Stimulated activated CD4-positive, alpha-beta T cell treated with anti-CD3 and anti-CD28 coated beads, TNF-alpha, amount 100 ng/mL, for 48 hours (primary cell): Measurements from ENCODE around the gene TRPM4.
A peak's percentile ranks its signal among the peaks of the same experiment; 100 is the strongest.
"Not testable (repeated sequence)": the region's sequence is repeated elsewhere in the genome, so short reads cannot be mapped to it uniquely, and the experiment has no call there.

Experiments used
- DNase-seq, 3 donors: peaks; one replicate each; pipeline ENCODE4 v3.0.0-alpha.2; 2020; ENCODE audit warnings: low read depth in 3 of 3

Gene TRPM4

DNA sequence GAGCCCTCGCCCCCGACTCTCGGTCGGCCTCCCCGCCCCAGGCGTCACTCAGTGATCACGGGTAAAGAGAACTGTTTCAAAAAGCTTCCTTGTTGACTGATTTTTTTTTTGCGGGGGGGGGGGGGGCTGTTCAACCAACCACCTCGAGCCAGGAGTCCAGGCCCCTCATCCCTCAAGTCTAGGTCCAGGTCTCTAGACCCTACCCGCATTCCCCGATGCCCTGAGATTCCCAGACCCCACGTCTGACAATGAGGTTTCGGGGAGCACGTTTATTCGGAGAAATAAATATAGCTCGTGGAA, 6.7 kb upstream of the TRPM4 start:
- DNase-seq: no peak

- DNase-seq: peak in 1 of 3 donors; percentile 29
Observed at GRCh38 chr19:49151267-49152118, 6.1 kb upstream of the TRPM4 start.

GRCh38 chr19:49152119-49152550, 5.5 kb upstream of the TRPM4 start:
- no peak for DNase-seq

- DNase-seq: no peak
Observed at GRCh38 chr19:49153167-49153809, 4.3 kb upstream of the TRPM4 start.

GRCh38 chr19:49154279-49154678, 3.3 kb upstream of the TRPM4 start:
- no peak for DNase-seq

- no peak for DNase-seq
Observed at GRCh38 chr19:49155005-49155819, 2.4 kb upstream of the TRPM4 start, which contains the start of gene HRC. HRC (minus strand) TSS chr19:49155396; CDS start chr19:49155237, 159 bp downstream.

GRCh38 chr19:49155820-49156346, 1.7 kb upstream of the TRPM4 start:
- no peak for DNase-seq

GRCh38 chr19:49160450-49161189, 3.0 kb downstream of the TRPM4 start:
- DNase-seq: no peak

GRCh38 chr19:49161987-49162386, 4.4 kb downstream of the TRPM4 start:
- no peak for DNase-seq

GRCh38 chr19:49165111-49165750, 7.6 kb downstream of the TRPM4 start:
- no peak for DNase-seq

DNA sequence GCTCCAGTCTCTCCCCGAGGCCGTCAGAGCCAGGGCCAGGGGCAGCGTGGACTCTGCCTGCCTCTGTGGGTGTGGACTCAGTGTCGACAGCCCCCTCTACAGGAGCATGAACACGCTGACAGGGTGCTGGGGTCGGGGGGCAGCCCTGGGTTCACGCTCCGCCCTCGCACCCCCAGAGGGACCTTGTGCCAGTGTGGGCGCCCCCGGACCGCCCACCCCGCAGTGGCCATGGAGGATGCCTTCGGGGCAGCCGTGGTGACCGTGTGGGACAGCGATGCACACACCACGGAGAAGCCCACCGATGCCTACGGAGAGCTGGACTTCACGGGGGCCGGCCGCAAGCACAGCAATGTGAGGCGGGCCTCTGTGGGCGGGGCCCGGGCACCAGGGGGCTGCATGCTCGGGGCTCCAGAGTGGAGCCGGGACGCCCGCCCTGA, 8.3 kb downstream of the TRPM4 start:
- no peak for DNase-seq

DNA sequence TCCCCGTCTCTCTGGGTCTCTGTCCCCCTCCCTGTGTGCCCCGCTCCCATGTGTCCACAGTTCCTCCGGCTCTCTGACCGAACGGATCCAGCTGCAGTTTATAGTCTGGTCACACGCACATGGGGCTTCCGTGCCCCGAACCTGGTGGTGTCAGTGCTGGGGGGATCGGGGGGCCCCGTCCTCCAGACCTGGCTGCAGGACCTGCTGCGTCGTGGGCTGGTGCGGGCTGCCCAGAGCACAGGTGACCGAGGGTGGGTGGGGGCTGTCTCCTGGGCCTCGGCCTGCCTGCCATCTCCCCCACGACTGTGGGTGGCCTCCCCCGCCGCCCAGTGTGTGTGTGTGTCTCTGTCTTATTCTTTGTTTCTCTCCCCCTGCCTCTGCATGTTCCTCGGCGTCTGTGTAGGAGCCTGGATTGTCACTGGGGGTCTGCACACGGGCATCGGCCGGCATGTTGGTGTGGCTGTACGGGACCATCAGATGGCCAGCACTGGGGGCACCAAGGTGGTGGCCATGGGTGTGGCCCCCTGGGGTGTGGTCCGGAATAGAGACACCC, 10.3 kb downstream of the TRPM4 start:
- DNase-seq: no peak

DNA sequence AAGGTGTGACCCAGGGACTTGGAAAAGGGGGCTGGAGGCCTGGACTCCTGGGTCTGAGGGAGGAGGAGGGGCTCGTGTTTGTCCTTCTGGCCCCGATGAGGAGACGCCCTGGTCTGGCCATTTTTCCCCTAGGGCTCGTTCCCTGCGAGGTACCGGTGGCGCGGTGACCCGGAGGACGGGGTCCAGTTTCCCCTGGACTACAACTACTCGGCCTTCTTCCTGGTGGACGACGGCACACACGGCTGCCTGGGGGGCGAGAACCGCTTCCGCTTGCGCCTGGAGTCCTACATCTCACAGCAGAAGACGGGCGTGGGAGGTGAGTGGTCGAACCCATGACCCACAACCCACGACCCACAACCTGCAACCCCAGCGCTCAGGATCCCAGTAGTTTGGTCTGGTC, 10.8 kb downstream of the TRPM4 start:
- DNase-seq: no peak

DNA sequence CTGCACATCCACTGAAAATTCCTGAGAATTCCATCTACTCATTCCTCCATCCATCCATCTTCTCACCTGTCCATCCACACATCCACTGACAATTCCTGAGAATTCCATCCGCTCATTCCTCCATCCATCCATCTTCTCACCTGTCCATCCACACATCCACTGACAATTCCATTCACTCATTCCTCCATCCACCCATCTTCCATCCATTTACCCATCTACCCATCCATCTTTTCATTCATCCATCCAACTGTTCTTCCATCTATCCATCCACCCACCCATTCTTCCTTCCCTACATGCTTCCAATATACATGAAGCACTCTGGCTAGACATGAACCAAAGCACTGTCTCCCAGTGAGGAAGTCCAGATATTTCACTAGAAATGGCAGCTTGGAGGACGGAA, 15.6 kb downstream of the TRPM4 start:
- DNase-seq: no peak

DNA sequence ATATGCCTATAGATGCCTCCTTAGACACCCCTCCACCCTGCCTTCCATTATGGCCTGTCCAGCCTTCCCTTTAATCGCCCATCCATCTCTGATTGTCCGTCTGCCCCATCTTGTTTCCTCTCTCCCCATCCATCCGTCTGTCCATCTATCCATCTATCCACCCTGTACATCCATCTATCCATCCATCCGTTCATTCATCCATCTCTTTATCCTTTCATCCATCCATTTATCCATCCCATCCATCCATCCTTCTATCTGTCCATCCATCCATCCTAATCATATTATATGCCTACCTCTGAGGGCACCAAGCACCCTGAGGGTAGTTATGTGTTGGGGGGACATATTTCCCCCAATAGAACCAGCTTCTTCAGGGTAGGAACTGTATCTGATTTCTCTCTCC, 23.1 kb downstream of the TRPM4 start:
- DNase-seq: no peak

DNA sequence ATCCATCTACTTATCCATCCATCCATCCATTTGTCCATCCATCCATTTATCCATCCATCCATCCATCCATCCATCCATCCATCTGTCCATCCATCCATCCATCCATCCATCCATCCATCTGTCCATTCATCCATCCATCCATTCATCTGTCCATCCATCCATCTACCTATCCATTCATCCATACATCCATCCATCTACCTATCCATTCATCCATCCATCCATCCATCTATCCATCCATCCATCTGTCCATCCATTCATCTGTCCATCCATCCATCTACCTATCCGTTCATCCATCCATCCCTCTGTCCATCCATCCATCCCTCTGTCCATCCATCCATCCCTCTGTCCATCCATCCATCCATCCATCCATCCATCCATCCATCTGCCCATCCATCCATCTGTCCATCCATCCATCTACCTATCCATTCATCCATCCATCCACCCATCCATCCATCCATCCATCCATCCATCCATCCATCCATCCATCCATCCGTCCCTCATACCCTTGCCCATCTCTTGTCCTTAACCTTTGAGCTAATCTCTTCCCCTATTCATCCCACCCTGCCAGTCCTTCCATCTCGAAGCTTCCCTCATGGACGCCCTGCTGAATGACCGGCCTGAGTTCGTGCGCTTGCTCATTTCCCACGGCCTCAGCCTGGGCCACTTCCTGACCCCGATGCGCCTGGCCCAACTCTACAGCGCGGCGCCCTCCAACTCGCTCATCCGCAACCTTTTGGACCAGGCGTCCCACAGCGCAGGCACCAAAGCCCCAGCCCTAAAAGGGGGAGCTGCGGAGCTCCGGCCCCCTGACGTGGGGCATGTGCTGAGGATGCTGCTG, 24.6 kb downstream of the TRPM4 start:
- not testable (repeated sequence) for DNase-seq

- DNase-seq: no peak
Observed at GRCh38 chr19:49182848-49183375, 25.3 kb downstream of the TRPM4 start.

DNA sequence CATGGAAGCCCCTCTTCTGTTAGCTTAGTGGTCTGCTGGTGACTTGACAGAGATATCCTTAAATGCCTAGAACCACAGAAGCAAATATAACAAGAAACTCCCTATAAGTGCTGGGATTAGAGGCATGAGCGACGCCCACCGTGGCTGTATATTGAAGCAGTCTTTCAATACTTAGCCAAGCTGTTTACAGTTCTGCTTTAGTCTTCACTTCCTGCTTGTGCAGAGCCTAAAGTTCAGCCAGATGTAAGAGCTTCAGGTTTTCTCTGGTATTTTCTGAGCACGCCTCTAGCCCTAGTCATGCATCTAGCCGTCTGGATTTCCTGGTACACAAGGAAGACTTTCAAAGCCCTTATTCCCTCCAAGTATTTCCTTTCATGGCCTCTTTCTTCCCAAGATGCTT, 28.5 kb downstream of the TRPM4 start:
- DNase-seq: no peak

DNA sequence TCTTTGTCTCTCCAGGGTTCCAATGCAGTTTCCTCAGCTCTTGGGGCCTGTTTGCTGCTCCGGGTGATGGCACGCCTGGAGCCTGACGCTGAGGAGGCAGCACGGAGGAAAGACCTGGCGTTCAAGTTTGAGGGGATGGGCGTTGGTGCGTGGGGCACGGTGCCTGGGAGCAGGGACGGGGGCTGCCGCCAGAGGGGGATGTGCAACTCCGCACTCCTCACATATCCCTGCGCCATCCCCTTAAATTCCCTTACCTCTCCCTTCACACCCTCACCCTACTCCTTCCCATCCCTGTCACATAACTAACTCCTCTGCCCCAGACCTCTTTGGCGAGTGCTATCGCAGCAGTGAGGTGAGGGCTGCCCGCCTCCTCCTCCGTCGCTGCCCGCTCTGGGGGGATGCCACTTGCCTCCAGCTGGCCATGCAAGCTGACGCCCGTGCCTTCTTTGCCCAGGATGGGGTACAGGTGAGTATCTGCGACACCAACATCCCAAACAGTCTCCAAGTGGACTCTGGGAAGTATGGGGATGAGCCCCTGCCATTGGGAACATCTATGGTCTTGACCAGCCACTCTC, 31.1 kb downstream of the TRPM4 start:
- DNase-seq: no peak
